ENCODE measurements around the gene ADCY7.
"Not testable (repeated sequence)": the region's sequence is repeated elsewhere in the genome, so short reads cannot be mapped to it uniquely, and the experiment has no call there.

Gene ADCY7

DNA sequence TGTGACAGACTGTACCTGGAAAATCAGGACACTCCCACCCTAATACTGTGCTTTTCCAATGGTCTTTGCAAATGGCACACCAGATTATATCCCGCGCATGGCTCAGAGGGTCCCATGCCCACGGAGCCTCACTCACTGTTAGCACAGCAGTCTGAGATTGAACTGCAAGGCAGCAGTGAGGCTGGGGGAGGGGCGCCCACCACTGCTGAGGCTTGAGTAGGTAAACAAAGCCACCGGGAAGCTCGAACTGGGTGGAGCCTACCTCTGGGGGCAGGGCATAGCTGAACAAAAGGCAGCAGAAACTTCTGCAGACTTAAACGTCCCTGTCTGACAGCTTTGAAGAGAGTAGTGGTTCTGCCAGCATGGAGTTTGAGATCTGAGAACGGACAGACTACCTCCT is 77.2 kb downstream of the ADCY7 start:
- not testable (repeated sequence) for DNase-seq

DNA sequence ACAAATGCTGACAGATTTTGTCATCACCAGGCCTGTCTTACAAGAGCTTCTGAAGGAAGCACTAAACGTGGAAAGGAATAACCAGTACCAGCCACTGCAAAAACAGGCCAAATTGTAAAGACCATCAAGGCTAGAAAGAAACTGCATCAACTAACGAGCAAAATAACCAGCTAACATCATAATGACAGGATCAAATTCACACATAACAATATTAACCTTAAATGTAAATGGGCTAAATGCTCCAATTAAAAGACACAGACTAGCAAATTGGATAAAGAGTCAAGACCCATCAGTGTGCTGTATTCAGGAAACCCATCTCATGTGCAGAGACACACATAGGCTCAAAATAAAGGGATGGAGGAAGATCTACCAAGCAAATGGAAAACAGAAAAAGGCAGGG is 78.9 kb downstream of the ADCY7 start:
- not testable (repeated sequence) for DNase-seq

DNA sequence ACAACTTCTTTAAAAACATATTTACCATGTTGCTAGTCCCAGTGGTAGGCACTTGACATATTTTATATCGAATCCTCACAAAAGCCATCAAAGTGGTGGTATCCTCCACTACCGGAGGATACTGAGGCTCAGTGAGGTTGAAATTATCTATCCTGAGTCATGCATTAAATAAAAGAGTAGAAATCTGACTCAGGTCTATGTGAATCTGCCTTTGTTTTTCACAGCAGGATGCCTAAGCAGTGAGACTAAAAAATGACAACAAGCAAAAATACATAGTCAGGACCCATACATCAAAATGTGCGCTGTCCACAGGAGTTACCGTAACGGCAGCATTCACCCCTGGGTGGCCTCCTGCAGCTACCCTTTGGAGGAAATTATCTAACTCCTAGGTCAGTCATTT is 84.8 kb downstream of the ADCY7 start:
- no peak for DNase-seq

DNA sequence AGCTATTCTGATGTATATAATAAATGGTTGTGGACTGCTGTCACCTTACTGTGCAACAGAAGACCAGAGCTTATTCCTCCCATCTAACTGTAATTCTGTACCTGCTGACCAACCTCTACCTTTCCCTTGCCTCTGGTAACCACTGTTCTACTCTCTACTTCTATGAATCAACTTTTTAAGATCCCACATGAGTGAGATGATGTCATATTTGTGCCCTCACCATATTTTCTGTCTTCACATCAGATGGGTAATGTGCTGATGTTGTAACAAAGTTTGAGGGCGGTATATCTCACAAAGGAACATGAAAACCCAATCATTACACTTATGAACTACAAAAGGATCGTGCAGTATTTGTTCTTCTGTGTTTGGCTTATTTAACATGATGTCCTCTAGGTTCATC is 85.6 kb downstream of the ADCY7 start:
- no peak for DNase-seq

DNA sequence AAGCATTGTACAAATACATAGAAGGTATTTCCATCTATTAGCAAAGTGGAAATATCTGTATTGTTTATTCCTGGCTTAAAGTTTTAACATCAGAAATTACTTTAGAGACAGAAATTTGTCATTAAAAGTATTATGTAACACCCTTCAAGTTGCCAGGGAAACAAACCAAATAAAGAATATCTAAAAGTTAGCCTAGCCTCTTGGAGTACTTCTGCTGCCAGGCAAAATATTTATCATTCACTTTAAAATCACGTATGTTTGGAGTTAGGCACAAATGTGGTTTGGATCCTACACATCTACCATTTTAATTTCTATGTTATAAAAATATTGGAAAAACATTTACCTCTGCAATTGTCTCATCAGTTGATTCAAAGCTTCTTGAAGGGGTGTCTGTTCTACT is 87.7 kb downstream of the ADCY7 start:
- no peak for DNase-seq

DNA sequence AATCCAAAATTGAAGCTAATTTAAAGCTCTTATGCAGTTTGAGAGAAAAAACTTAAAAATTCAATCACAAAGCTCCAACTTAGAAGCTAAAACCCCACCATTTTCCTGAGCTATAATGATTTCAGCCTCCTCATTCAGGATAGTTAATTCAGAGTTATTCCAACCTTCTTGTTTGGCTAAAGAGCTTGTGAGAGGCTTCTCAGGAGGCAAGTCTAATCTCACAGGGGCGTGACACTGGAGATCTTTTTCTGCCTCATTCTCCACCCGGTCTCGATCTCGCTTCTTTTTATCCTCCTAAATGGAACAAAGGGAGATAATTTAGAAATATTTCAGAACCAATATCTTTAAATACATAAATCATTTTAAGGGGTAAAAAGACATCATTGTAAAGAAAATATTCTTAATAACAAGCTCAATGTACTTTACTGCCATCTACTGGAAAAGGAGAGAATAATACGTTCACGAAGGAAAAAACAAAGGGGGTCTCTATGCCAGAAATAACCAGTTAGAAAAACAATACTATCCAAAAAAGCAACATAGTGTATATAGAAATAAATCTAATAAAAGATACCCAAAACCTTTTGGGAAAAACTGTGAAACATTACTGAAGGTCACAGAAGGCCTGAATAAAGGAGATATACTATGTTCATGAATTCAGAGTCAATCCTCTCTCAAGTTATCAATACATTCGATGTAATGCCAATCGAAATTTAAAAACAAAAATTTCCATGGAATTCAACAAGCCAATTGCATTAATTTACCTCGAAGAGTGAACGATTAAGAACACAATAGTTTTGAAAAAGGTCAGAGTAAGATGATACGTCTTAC is 88.5 kb downstream of the ADCY7 start:
- DNase-seq = peak in 1 of 5 donors; percentile 19

DNA sequence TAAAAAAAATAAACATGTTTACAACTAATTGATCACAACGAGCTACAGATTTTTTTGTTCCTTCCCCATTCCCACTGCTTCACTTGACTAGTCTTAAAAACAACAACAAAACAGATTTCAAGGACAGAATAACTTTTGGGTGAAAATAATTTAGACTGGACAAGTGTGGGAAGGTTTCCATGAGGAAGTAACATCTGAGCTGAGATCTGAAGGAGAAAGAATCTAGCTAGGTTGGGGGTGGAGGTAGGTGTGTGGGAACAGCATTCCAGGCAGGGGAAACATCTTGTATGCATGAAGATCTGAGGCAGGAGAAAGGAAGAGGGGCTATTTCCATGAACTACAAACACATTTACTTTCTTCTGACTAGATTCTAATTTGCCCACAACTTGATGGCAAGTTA is 93.3 kb downstream of the ADCY7 start:
- no peak for DNase-seq

DNA sequence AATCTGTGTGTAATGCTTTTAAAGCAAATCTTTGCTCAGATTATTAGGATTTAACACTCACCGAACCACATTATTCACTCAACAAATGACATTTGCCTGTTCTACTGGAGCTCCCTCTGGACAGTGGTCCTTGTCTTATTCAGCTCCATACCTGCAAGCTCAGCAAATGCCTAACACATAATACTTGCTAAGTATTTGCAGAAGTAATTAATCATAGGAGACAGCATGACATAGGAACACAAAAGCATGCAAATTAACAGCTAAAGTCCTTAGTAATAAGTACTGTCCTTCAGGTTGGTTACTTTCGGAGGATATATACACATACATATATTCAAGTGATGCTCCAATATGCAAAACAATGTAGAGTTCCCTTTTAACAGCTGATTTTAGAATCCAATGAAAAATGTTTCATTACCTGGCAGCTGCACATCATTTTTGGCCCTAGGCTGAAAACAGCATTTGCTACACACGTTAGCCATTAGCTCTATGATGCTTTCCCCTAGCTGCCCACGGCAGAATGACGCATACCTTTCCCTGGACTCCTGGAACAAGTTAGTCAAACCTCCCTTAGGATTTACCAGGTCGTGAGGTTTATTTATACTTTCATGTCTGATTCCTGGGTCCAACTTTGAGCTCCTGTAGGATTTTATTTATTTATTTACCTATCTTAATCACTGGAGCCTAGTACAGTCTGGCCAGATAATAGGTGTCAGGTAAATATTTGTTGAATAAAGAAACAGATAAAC is 93.9 kb downstream of the ADCY7 start:
- no peak for DNase-seq

DNA sequence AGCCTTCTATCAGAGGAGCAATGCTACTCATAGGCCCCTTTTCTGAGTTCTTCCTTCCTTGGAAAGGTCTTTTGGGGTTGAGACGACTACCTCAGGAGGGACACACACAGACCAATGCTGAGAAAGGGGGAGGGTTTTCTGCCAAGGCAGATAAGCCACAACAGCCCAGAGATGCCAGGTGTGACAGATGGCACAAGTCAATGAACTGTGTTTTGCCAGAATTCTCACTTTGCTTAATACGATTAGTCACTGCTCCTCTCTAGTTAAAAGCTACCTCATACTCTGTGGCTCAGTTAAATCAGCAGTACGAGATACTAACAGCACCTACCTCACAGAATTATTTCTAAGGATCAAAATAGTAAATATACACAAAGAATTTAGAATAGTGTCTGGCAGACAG is 94.4 kb downstream of the ADCY7 start:
- no peak for DNase-seq

DNA sequence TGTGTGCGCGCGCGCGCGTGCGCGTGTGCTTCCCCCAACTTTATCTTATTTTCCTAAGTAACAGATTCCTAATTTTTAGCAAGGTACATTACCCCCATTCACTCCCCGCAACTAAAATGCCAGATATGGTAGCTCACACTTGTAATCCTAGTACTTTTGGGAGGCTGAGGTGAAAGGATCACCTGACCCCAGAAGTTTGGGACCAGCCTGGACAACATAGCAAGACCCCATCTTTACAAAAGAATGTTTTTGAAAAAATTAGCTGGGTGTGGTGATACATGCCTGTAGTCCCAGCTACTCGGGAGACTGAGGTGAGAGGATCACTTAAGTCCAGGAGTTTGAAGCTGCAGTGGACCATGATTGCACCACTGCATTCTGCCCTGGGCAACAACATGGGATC is 97.3 kb downstream of the ADCY7 start:
- no peak for DNase-seq

DNA sequence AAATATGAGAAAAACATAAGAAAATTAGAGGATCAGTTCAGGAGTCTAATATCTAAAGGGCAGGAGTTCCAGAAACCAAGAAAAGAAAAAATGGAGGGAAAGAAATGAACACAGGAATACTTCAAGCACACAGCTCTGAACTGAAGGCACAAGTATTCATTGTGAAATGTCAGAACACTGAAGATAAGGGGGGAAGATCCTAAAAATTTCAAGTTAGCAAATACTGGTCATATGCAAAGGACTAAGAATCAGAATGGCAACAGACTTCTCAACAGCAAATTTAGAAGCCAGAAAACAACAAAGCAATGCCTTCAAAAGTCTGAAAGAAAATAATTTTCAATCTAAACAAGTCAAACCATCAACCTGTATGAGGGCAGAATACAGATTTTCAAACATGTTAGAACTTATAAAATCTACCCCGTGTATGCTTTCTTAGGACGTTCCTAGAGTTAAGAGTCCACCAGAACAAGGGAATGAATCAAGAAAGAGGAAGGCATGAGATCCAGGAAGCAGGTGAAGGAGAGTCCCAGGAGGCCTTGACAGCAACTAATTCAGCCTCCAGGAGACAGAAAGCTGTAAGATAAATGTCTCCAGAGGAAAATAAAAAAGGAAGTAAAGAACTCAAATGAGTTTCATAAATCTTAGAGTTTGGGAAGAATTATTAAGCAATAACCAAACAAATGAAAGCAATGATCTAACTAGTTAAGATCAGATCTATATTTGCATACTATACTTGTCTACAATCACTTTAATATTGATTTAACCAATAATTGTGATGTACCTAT is 99.6 kb downstream of the ADCY7 start:
- no peak for DNase-seq
